Measurements from ENCODE around the gene PTPRD.

DNA sequence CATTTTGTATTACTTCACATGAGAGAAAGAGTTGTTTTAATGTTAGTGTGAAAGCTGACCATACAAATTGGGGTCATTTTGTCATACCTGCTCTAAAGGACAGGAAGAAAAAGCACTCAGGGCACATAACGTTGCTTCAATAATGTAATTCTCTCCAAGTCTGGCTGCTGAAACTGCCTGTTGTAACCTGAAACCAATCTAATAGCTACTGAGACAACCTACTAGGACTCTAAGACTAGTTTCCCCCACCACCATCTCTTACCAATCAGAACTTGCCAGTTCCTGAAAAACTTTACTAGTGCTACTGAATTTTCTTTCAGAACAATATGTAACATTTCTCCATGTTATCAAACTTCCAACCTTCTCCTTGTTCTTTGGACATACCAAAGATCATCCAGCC is 374.7 kb downstream of the PTPRD start:
- TF ChIP-seq REST (IDR thresholded peaks at IDR 0.05; ENCODE audit: insufficient read depth in 1 of 2, low read depth in 2 of 2, low read length in 1 of 2) (no peak), CTCF (IDR thresholded peaks at IDR 0.05) (no peak), TCF7L2 (IDR thresholded peaks at IDR 0.05; ENCODE audit: low read depth, low read length) (no peak), POLR2AphosphoS5 (IDR thresholded peaks at IDR 0.05; ENCODE audit: low read depth, low read length) (no peak), SIN3A (IDR thresholded peaks at IDR 0.05; ENCODE audit: borderline replicate concordance, insufficient read depth, low read depth, low read length) (no peak)
